ENCODE measurements around the gene NEDD1. TPM values are rescaled to one million over a fixed set of nuclear protein-coding genes. Genes with fewer than 3 reads are reported as not detected.

Gene NEDD1
- total RNA-seq, 1 experiment from 2014 or later = 36.3 TPM

GRCh38 chr12:96890331-96890730 is 16.7 kb upstream of the NEDD1 start:
- no peaks in the 10 kb centered on the region for H3K36me3 ChIP-seq (ENCODE audit: low read depth)
- no TSS peak for BruUV-seq (replicated peaks)
- no peaks in the 10 kb centered on the region for H3K79me2 ChIP-seq (ENCODE audit: low read depth)
- H3K9me3 ChIP-seq (ENCODE audit: insufficient read depth, low read depth) = peaks cover 3% of the 10 kb centered on the region; the same call in 1 of the 2 replicates
- intact Hi-C loops (cut with micrococcal nuclease; ENCODE audit: unreplicated experiment) = no loop called here
- H3K4me1 ChIP-seq (replicated peaks; ENCODE audit: insufficient read depth) = 0 out of 2 replicates have a peak, but pooled peaks cover 3% of the 10 kb centered on the region
- no peak overlapping the region for H3K4me3 ChIP-seq
- TF ChIP-seq, protein P1, sequence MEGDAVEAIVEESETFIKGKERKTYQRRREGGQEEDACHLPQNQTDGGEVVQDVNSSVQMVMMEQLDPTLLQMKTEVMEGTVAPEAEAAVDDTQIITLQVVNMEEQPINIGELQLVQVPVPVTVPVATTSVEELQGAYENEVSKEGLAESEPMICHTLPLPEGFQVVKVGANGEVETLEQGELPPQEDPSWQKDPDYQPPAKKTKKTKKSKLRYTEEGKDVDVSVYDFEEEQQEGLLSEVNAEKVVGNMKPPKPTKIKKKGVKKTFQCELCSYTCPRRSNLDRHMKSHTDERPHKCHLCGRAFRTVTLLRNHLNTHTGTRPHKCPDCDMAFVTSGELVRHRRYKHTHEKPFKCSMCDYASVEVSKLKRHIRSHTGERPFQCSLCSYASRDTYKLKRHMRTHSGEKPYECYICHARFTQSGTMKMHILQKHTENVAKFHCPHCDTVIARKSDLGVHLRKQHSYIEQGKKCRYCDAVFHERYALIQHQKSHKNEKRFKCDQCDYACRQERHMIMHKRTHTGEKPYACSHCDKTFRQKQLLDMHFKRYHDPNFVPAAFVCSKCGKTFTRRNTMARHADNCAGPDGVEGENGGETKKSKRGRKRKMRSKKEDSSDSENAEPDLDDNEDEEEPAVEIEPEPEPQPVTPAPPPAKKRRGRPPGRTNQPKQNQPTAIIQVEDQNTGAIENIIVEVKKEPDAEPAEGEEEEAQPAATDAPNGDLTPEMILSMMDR (conservative IDR thresholded peaks at IDR 0.05) = no peak
- no peak for TF ChIP-seq EZH2 (IDR thresholded peaks at IDR 0.05; ENCODE audit: low read depth)
- ChIA-PET POLR2A (ENCODE audit: unreplicated experiment) (no interaction called here), CTCF (no interaction called here)
- H4K20me1 ChIP-seq (ENCODE audit: insufficient read depth) = no peaks in the 10 kb centered on the region
- H2AFZ ChIP-seq = no peak overlapping the region
- H3F3A ChIP-seq (ENCODE audit: insufficient read depth, low read depth) = no peaks in the 10 kb centered on the region
- no peak overlapping the region for H3K27ac ChIP-seq
- H3K9me2 ChIP-seq (ENCODE audit: insufficient read depth) = no peaks in the 10 kb centered on the region
- H3K27me3 ChIP-seq (ENCODE audit: insufficient read depth, low read depth) = 0 out of 2 replicates have a peak, but pooled peaks cover 5% of the 10 kb centered on the region
- no peak for DNase-seq
- H3K4me2 ChIP-seq = no peak overlapping the region

- Histone ChIP-seq H2AFZ (no peak overlapping the region), H3K36me3 (ENCODE audit: low read depth) (no peaks in the 10 kb centered on the region), H3K79me2 (ENCODE audit: low read depth) (no peaks in the 10 kb centered on the region), H3K9me3 (ENCODE audit: insufficient read depth, low read depth) (peaks cover 3% of the 10 kb centered on the region; the same call in 1 of the 2 replicates), H3K27ac (no peak overlapping the region), H4K20me1 (ENCODE audit: insufficient read depth) (no peaks in the 10 kb centered on the region), H3K4me1 (replicated peaks; ENCODE audit: insufficient read depth) (0 out of 2 replicates have a peak, but pooled peaks cover 3% of the 10 kb centered on the region), H3K4me2 (no peak overlapping the region), H3K27me3 (ENCODE audit: insufficient read depth, low read depth) (peaks cover 14% of the 10 kb centered on the region; the same call in 1 of the 2 replicates), H3K4me3 (no peak overlapping the region), H3K9me2 (ENCODE audit: insufficient read depth) (no peaks in the 10 kb centered on the region), H3F3A (ENCODE audit: insufficient read depth, low read depth) (no peaks in the 10 kb centered on the region)
- intact Hi-C loops (cut with micrococcal nuclease; ENCODE audit: unreplicated experiment) = no loop called here
- no TSS peak for BruUV-seq (replicated peaks)
- POLR2A ChIA-PET (ENCODE audit: unreplicated experiment) = no interaction called here
- TF ChIP-seq, protein P1 (conservative IDR thresholded peaks at IDR 0.05) = no peak
- no peak for TF ChIP-seq EZH2 (IDR thresholded peaks at IDR 0.05; ENCODE audit: low read depth)
- CTCF ChIA-PET = no interaction called here
- DNase-seq = no peak
These were observed 15.0 kb upstream of the NEDD1 start for GRCh38 chr12:96892104-96892503.

GRCh38 chr12:96897421-96897820 is 9.6 kb upstream of the NEDD1 start:
- no peak overlapping the region for H3K4me3 ChIP-seq
- H4K20me1 ChIP-seq (ENCODE audit: insufficient read depth) = no peaks in the 10 kb centered on the region
- CTCF ChIA-PET = no interaction called here
- no peak overlapping the region for H2AFZ ChIP-seq
- no peaks in the 10 kb centered on the region for H3K36me3 ChIP-seq (ENCODE audit: low read depth)
- BruUV-seq (replicated peaks) = no TSS peak
- H3K79me2 ChIP-seq (ENCODE audit: low read depth) = no peaks in the 10 kb centered on the region
- TF ChIP-seq EZH2 (IDR thresholded peaks at IDR 0.05; ENCODE audit: low read depth) = no peak
- TF ChIP-seq, protein P1 (conservative IDR thresholded peaks at IDR 0.05) = no peak
- H3K27me3 ChIP-seq (ENCODE audit: insufficient read depth, low read depth) = peaks cover 15% of the 10 kb centered on the region; the same call in 1 of the 2 replicates
- no peaks in the 10 kb centered on the region for H3K9me2 ChIP-seq (ENCODE audit: insufficient read depth)
- H3K4me1 ChIP-seq (replicated peaks; ENCODE audit: insufficient read depth) = no peaks in the 10 kb centered on the region
- intact Hi-C loops (cut with micrococcal nuclease; ENCODE audit: unreplicated experiment) = no loop called here
- H3K9me3 ChIP-seq (ENCODE audit: insufficient read depth, low read depth) = no peaks in the 10 kb centered on the region
- no peak overlapping the region for H3K4me2 ChIP-seq
- DNase-seq = no peak
- H3K27ac ChIP-seq = no peak overlapping the region
- POLR2A ChIA-PET (ENCODE audit: unreplicated experiment) = no interaction called here
- no peaks in the 10 kb centered on the region for H3F3A ChIP-seq (ENCODE audit: insufficient read depth, low read depth)
